Stomach smooth muscle (tissue), 2 donors: ENCODE data around the gene COMMD9.

Source experiments
- H3K27ac ChIP-seq: one replicate; pipeline ENCODE4 v1.7.0; 2013; ENCODE audit warnings: mild to moderate bottlenecking, low read length, inconsistent platforms
- H3K27me3 ChIP-seq, 2 donors: one replicate each; pipeline ENCODE4 v1.7.0; 2013; ENCODE audit warnings: low read length in 2 of 2; ENCODE audit not compliant: insufficient read depth in 2 of 2, control insufficient read depth in 1 of 2
- H3K36me3 ChIP-seq, 2 donors: one replicate each; pipeline ENCODE4 v1.7.0; 2013; ENCODE audit warnings: low read length in 2 of 2; ENCODE audit not compliant: control insufficient read depth in 2 of 2, insufficient read depth in 2 of 2
- H3K4me1 ChIP-seq: one replicate; pipeline ENCODE4 v1.7.0; 2013; ENCODE audit warnings: low read length; ENCODE audit not compliant: control insufficient read depth, insufficient read depth
- H3K4me3 ChIP-seq, 2 donors: one replicate each; pipeline ENCODE4 v1.7.0; 2013; ENCODE audit warnings: low read length in 2 of 2
- H3K9ac ChIP-seq, 2 donors: one replicate each; pipeline ENCODE4 v1.7.0; 2013; ENCODE audit warnings: low read length in 2 of 2, mild to moderate bottlenecking in 1 of 2
- H3K9me3 ChIP-seq, 2 donors: one replicate each; pipeline ENCODE4 v1.7.0; 2013; ENCODE audit warnings: low read length in 2 of 2; ENCODE audit not compliant: control insufficient read depth in 2 of 2
- donor health status: healthy.
- donor health status: Pancreatic carcinoma.

The COMMD9 gene

GRCh38 chr11:36254713-36255112, 34.5 kb downstream of the COMMD9 start:
- Histone ChIP-seq H3K4me1 (no peaks in the 10 kb centered on the region), H3K27me3 (peaks cover 0 to 4% of the 10 kb centered on the region in 2 donors), H3K27ac (no peak overlapping the region), H3K4me3 (no peak overlapping the region), H3K36me3 (no peaks in the 10 kb centered on the region), H3K9me3 (peaks cover 6 to 9% of the 10 kb centered on the region in 2 donors), H3K9ac (no peak overlapping the region)

DNA sequence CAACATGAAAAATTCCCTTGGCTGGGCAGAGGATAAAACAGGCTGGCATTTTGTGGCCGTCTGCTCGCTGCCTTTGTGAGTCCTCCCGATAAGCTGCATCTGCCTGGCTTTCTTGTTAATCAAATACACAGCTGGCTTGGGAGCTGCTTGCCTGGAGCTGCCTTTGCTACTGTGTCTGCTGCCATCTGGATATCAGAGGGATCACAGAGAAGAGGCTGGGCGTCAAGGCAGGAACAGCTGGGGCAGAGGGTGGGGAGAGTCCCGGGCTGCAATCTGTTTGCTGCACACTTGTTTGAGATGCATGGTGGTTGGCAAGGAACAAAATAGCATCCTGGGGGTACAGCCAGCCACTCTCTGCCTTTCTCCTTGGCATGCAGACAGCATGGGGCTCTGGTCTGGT, 36.0 kb downstream of the COMMD9 start:
- no peak overlapping the region for H3K27ac ChIP-seq
- no peaks in the 10 kb centered on the region for H3K36me3 ChIP-seq
- peaks cover 0 to 4% of the 10 kb centered on the region in 2 donors for H3K27me3 ChIP-seq
- H3K9ac ChIP-seq, result no peak overlapping the region
- peaks cover 6 to 9% of the 10 kb centered on the region in 2 donors for H3K9me3 ChIP-seq
- H3K4me3 ChIP-seq, result no peak overlapping the region
- no peaks in the 10 kb centered on the region for H3K4me1 ChIP-seq

- Histone ChIP-seq H3K27ac (no peak overlapping the region), H3K36me3 (no peaks in the 10 kb centered on the region), H3K27me3 (no peaks in the 10 kb centered on the region), H3K9me3 (peaks cover 6 to 9% of the 10 kb centered on the region in 2 donors), H3K4me1 (no peaks in the 10 kb centered on the region), H3K9ac (no peak overlapping the region), H3K4me3 (no peak overlapping the region)
These were observed 37.4 kb downstream of the COMMD9 start for GRCh38 chr11:36251823-36252222.

- H3K9me3 ChIP-seq, result peaks cover 5 to 10% of the 10 kb centered on the region in 2 donors
- H3K4me1 ChIP-seq, result no peaks in the 10 kb centered on the region
- no peak overlapping the region for H3K4me3 ChIP-seq
- no peak overlapping the region for H3K9ac ChIP-seq
- no peaks in the 10 kb centered on the region for H3K36me3 ChIP-seq
- H3K27ac ChIP-seq, result no peak overlapping the region
- no peaks in the 10 kb centered on the region for H3K27me3 ChIP-seq
These were observed 40.0 kb downstream of the COMMD9 start for GRCh38 chr11:36249246-36249645.

DNA sequence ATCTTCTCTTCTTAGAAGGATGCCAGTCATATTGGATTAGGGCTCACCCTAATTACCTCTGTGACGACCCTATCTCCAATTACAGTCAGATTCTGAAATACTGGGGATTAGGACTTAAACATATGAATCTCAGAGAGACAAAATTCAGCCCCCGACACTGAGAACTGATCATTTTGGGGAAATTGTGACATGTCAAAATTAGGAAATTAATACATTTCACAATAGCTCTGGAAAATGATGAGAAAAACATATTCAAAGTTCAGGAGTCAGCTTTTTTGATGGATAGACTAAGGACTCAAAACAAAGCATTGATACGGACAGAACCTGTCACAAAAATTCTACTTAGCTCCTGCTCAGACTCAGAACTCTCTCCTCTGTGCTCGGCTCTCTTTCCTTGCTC, 40.8 kb downstream of the COMMD9 start:
- Histone ChIP-seq H3K9me3 (peaks cover 5 to 10% of the 10 kb centered on the region in 2 donors), H3K27ac (no peak overlapping the region), H3K27me3 (no peaks in the 10 kb centered on the region), H3K4me3 (no peak overlapping the region), H3K4me1 (no peaks in the 10 kb centered on the region), H3K9ac (no peak overlapping the region), H3K36me3 (no peaks in the 10 kb centered on the region)

- no peak overlapping the region for H3K27ac ChIP-seq
- peaks cover 5 to 10% of the 10 kb centered on the region in 2 donors for H3K9me3 ChIP-seq
- no peaks in the 10 kb centered on the region for H3K4me1 ChIP-seq
- no peaks in the 10 kb centered on the region for H3K36me3 ChIP-seq
- H3K9ac ChIP-seq, result no peak overlapping the region
- H3K4me3 ChIP-seq, result no peak overlapping the region
- H3K27me3 ChIP-seq, result no peaks in the 10 kb centered on the region
These were observed 41.7 kb downstream of the COMMD9 start for GRCh38 chr11:36247493-36247892.

DNA sequence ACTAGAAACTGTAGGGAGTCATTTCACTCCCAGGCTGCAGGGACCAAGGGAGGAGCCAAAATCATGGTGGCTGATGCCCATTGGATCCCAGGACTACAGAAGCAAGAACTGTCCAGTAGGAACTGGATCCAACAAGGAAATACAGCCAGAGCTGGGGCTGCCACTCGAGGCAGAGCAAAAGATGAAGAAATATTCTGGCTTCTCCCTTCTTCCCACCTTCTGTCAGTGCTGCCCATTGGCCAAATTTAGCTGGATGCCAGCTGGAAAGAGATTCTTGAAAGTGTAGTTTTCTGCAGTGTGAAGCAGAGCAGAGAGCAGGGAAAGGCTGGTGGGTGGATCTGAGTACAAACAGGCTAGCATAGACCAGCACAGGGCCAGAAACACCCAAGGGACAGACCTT, 45.6 kb downstream of the COMMD9 start:
- no peak overlapping the region for H3K4me3 ChIP-seq

GRCh38 chr11:36241497-36241896, 47.7 kb downstream of the COMMD9 start:
- no peak overlapping the region for H3K9ac ChIP-seq
- peaks cover 0 to 4% of the 10 kb centered on the region in 2 donors for H3K9me3 ChIP-seq
- no peak overlapping the region for H3K4me3 ChIP-seq
- no peaks in the 10 kb centered on the region for H3K36me3 ChIP-seq
- no peaks in the 10 kb centered on the region for H3K4me1 ChIP-seq
- no peaks in the 10 kb centered on the region for H3K27me3 ChIP-seq
- no peak overlapping the region for H3K27ac ChIP-seq

More for the DNA sequence above, 45.6 kb downstream of the COMMD9 start:
- Histone ChIP-seq H3K9ac (no peak overlapping the region), H3K4me1 (no peaks in the 10 kb centered on the region), H3K36me3 (no peaks in the 10 kb centered on the region), H3K27me3 (no peaks in the 10 kb centered on the region), H3K27ac (no peak overlapping the region), H3K9me3 (peaks cover 0 to 4% of the 10 kb centered on the region in 2 donors)

- no peaks in the 10 kb centered on the region for H3K36me3 ChIP-seq
- no peak overlapping the region for H3K9ac ChIP-seq
- H3K9me3 ChIP-seq, result peaks cover 0 to 4% of the 10 kb centered on the region in 2 donors
- no peak overlapping the region for H3K27ac ChIP-seq
- no peaks in the 10 kb centered on the region for H3K4me1 ChIP-seq
- no peaks in the 10 kb centered on the region for H3K27me3 ChIP-seq
- no peak overlapping the region for H3K4me3 ChIP-seq
These were observed 48.4 kb downstream of the COMMD9 start for GRCh38 chr11:36240801-36241200.

- H3K27me3 ChIP-seq, result no peaks in the 10 kb centered on the region
- H3K4me1 ChIP-seq, result no peaks in the 10 kb centered on the region
- peaks cover 0 to 2% of the 10 kb centered on the region in 2 donors for H3K9me3 ChIP-seq
- no peak overlapping the region for H3K4me3 ChIP-seq
- H3K9ac ChIP-seq, result no peak overlapping the region
- no peaks in the 10 kb centered on the region for H3K36me3 ChIP-seq
- H3K27ac ChIP-seq, result no peak overlapping the region
These were observed 49.1 kb downstream of the COMMD9 start for GRCh38 chr11:36240173-36240572.

DNA sequence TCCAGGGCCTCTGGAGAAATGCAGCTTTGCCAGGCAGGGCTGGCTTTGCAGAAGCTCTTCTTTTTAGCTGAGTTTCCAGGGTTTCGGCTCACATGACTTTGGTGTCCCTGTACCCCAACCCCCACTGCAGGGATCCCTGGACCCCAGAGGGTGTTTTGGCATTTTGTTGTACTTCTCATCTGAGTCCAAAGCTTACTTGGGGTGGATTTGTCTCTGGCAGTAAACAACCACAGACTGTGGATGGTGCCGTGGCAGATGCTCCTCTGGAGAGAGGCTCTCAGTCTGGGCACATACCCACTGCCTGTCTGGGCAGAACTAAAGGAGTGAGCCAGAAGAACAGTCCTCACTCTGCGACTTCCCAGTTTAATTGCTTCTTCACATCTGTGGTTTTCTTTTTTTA, 49.6 kb downstream of the COMMD9 start:
- Histone ChIP-seq H3K9ac (no peak overlapping the region), H3K27ac (no peak overlapping the region), H3K4me1 (no peaks in the 10 kb centered on the region), H3K27me3 (no peaks in the 10 kb centered on the region), H3K4me3 (no peak overlapping the region), H3K9me3 (no peaks in the 10 kb centered on the region), H3K36me3 (no peaks in the 10 kb centered on the region)
